Prostate gland (tissue), 2 donors: ENCODE results near the gene ELP1. TPM values are rescaled to one million over a fixed set of nuclear protein-coding genes. Genes with fewer than 3 reads are reported as not detected.

Experiments used
- DNase-seq: peaks from one replicate; pipeline ENCODE4 v3.0.0-alpha.2; 2019; ENCODE audit warnings: low spot score
- H3K27ac ChIP-seq, 2 donors: fragments of 200-600 bp; sonication (generic); 2 replicates each; pipeline ENCODE4 v1.5.1; 2017 to 2019
- H3K27me3 ChIP-seq: fragments of 200-600 bp; sonication (generic); replicated peaks from 2 replicates; pipeline ENCODE4 v1.5.1; 2019; ENCODE audit not compliant: insufficient read depth
- H3K36me3 ChIP-seq, 2 donors: fragments of 200-600 bp; sonication (generic); 1 replicate in 1 of 2; 2 replicates in 1 of 2; pipeline versions ENCODE4 v1.5.1 to v1.8.1; 2017 to 2019
- H3K4me1 ChIP-seq: fragments of 200-600 bp; sonication (generic); replicated peaks from 2 replicates; pipeline ENCODE4 v1.5.1; 2019
- H3K4me3 ChIP-seq, 2 donors: fragments of 200-600 bp; sonication (generic); 2 replicates each; pipeline ENCODE4 v1.5.1; 2017 to 2019
- H3K9me3 ChIP-seq: fragments of 200-600 bp; sonication (generic); 2 replicates; pipeline ENCODE4 v1.5.1; 2017
- POLR2A ChIP-seq: fragments of 450-650 bp; IDR thresholded peaks from one replicate; pipeline ENCODE4 v1.6.1; 2016; ENCODE audit warnings: antibody characterized with exemption, mild to moderate bottlenecking
- POLR2AphosphoS5 ChIP-seq: sonication (generic); formaldehyde crosslinking; IDR thresholded peaks from one replicate; pipeline ENCODE4 v1.6.1; 2017; ENCODE audit warnings: antibody characterized with exemption
- WGBS: methylation state at CpG from one replicate; pipeline ENCODE4 v1.1.5; 2018; 5-methylcytosine and 5-hydroxymethylcytosine counted together
- intact Hi-C: fragments of 100-400 bp; cut with DNase I; formaldehyde crosslinking; loops from one replicate; pipeline ENCODE4 v1.14.2; 2022
- total RNA-seq, 2 donors: library from RNA; depleted of rRNA; stranded (reverse); fragments of >200 nt; gene quantifications; one replicate each; pipeline ENCODE4 v1.1.0, GENCODE V29; 2016
- TF ChIP-seq, protein P1 (sequence below), 4 experiments: fragments of 200-600 bp in 2 of 4; fragments of 450-650 bp in 2 of 4; sonication (generic) in 2 of 4; IDR thresholded peaks; 1 replicate in 3 of 4; 2 replicates in 1 of 4; pipeline ENCODE4 v1.5.1; 2016 to 2019; ENCODE audit warnings: antibody characterized with exemption in 4 of 4, mild to moderate bottlenecking in 2 of 4, moderate library complexity in 2 of 4

The ELP1 gene
- total RNA-seq, 2 donors from 2014 or later: 18.4 to 30.3 TPM

- DNase-seq: no peak
- H3K36me3 ChIP-seq: no peaks in the 10 kb centered on the region
- H3K27me3 ChIP-seq: no peaks in the 10 kb centered on the region
- no peaks in the 10 kb centered on the region for H3K4me1 ChIP-seq
- no peak overlapping the region for H3K4me3 ChIP-seq
- no peak for TF ChIP-seq POLR2A
- no peak for TF ChIP-seq POLR2AphosphoS5
- TF ChIP-seq, protein P1, sequence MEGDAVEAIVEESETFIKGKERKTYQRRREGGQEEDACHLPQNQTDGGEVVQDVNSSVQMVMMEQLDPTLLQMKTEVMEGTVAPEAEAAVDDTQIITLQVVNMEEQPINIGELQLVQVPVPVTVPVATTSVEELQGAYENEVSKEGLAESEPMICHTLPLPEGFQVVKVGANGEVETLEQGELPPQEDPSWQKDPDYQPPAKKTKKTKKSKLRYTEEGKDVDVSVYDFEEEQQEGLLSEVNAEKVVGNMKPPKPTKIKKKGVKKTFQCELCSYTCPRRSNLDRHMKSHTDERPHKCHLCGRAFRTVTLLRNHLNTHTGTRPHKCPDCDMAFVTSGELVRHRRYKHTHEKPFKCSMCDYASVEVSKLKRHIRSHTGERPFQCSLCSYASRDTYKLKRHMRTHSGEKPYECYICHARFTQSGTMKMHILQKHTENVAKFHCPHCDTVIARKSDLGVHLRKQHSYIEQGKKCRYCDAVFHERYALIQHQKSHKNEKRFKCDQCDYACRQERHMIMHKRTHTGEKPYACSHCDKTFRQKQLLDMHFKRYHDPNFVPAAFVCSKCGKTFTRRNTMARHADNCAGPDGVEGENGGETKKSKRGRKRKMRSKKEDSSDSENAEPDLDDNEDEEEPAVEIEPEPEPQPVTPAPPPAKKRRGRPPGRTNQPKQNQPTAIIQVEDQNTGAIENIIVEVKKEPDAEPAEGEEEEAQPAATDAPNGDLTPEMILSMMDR (IDR thresholded peaks at IDR 0.05): no peak
- intact Hi-C loops: no loop called here
- 94% methylated on average over 1 of the region's 1 CpG for WGBS
- no peaks in the 10 kb centered on the region for H3K9me3 ChIP-seq
- H3K27ac ChIP-seq: no peak overlapping the region
Observed at GRCh38 chr9:108950168-108950567, 16.2 kb upstream of the ELP1 start.

- WGBS: 83% methylated on average over 4 of the region's 4 CpGs
- Histone ChIP-seq H3K27ac (no peak overlapping the region), H3K27me3 (no peaks in the 10 kb centered on the region), H3K9me3 (no peaks in the 10 kb centered on the region), H3K36me3 (no peaks in the 10 kb centered on the region), H3K4me3 (no peak overlapping the region), H3K4me1 (peaks cover under 1% of the 10 kb centered on the region)
- intact Hi-C loops: loop anchor here (10.0 kb wide), 2 partner anchors 75 to 385 kb away; partner anchors contain the start of genes CTNNAL1 and EPB41L4B
- DNase-seq: no peak
- TF ChIP-seq POLR2AphosphoS5: no peak
- TF ChIP-seq, protein P1 (IDR thresholded peaks at IDR 0.05): no peak
- no peak for TF ChIP-seq POLR2A
Observed at GRCh38 chr9:108939975-108940374, 6.1 kb upstream of the ELP1 start.

DNA sequence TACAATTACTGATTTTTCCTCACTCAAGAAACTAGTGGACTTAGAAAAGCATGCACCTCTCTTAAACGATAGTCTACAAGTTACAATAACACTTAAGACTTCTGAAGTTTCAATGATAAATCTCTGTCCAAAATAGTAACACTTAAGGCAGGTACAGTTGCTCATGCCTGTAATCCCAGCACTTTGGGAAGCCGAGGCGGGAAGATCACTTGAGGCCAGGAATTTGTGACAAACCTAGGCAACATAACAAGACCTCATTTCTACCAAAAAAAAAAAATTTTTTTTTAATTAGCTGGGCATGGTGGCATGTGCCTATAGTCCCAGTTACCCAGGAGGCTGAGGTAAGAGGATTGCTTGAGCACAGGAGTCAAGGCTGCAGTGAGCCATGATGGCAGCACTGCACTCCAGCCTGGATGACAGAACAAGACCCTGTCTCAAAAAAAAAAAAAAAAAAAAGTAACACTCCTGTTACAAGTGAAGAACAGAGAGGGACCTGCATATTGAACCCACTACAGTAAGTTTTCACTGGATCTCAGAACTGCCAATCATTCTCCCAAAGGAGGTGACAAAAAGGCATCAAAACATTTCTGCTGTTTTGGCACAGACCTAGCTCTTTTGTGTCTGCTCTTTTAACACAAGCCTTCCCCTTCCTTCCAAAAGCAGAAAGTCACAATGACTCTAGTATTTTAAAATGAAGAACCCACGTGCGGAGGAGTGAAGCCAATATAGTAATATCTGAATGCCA is 3.8 kb upstream of the ELP1 start:
- intact Hi-C loops: loop anchor here (10.0 kb wide), 2 partner anchors 77 to 387 kb away; partner anchors contain the start of genes CTNNAL1 and EPB41L4B
- no peaks in the 10 kb centered on the region for H3K9me3 ChIP-seq
- TF ChIP-seq, protein P1 (IDR thresholded peaks at IDR 0.05): no peak
- 83% methylated on average over 5 of the region's 5 CpGs for WGBS
- no peak for DNase-seq
- peaks cover 4% of the 10 kb centered on the region for H3K4me1 ChIP-seq
- no peak overlapping the region for H3K4me3 ChIP-seq
- H3K27ac ChIP-seq: no peak overlapping the region
- H3K27me3 ChIP-seq: no peaks in the 10 kb centered on the region
- no peaks in the 10 kb centered on the region for H3K36me3 ChIP-seq

DNA sequence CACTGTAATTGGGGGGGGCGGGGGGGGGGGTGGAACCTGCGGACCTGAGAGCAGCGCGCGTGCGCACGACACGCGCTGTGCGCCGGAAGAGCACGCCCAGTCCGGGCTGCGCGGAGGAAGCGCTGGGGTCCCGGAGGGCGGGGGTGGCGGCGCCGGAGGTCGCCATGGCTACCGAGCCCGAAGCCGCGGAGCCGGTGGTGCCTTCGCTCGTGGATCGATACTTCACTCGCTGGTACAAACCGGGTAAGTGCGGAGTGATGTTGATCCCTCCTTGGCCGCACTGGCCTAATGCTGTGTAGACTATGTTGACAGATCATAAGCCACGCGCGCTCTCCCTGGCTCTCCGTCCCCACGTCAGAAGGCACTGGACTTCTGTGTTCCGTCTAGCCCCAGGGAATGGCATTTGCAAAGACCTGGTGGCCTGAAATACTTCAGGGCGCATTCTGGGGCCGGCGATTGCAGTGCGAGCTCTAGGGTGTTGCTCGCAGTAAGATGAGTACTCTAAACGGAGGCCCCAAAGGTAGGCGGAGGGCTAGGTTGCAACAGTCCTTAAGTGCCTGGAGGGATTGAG is 484 bp upstream of the ELP1 start, which contains the start of gene ABITRAM:
TSS of gene ABITRAM (plus strand) at position 78 of the 571 bp plus-strand sequence. CDS start at position 165, 87 bp downstream.
- Histone ChIP-seq H3K27ac (peak within 1 kb of the TSS; percentile 89 to 91), H3K4me1 (peaks cover 6% of the 10 kb centered on the region), H3K4me3 (peak within 1 kb of the TSS; percentile 71 to 72), H3K36me3 (no peaks in the 10 kb centered on the region), H3K9me3 (no peaks in the 10 kb centered on the region), H3K27me3 (no peaks in the 10 kb centered on the region)
- TF ChIP-seq POLR2A (no peak), POLR2AphosphoS5 (no peak)
- TF ChIP-seq, protein P1 (IDR thresholded peaks at IDR 0.05): no peak
- DNase-seq: peak; percentile 67
- intact Hi-C loops: loop anchor here (5.0 to 10.0 kb wide), 3 partner anchors 80 to 390 kb away; partner anchors contain the start of genes CTNNAL1, EPB41L4B and TMEM245
- WGBS: 0% methylated on average over 33 of the region's 47 CpGs
